Measurements from ENCODE around the gene HCRTR1.
"Not testable (repeated sequence)": the region's sequence is repeated elsewhere in the genome, so short reads cannot be mapped to it uniquely, and the experiment has no call there.

HCRTR1 gene

GRCh38 chr1:31581821-31582810 is 35.4 kb upstream of the HCRTR1 start:
- no peak for DNase-seq

DNA sequence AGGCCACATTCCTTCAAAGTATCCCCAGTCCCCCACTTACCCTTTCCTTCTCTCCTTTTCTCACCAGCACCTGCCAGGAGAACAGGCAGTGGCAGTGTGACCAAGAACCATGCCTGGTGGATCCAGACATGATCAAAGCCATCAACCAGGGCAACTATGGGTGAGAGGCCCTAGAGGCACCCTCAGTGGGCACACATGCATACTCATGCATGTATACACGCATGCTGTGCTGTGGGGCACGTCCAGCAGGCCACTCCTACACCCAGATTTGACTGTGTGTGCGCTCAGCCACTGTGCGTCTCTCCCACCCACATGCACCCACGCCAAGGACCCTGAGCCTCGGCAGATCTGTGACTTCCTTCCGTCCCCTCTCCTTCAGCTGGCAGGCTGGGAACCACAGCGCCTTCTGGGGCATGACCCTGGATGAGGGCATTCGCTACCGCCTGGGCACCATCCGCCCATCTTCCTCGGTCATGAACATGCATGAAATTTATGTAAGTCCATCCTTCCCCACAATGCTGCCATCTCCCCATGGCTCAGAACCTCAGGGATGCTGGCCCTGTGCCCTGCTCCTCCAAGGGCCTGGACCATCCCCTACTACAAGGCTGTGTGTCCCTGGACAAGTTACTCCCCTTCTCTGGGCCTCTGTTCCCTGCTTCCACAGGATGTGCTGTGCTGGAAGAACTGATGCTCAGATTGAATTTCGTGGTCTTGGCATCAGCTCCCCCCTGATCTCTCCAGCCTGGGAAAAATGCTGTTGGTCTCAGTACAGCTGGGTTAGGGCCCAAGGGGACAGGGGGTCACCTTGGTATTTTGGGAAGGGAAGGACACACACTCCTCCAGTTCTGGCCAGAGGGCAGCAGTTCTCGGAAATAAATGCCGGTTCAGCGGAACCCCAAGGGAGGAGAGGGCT is 34.2 kb upstream of the HCRTR1 start:
- no peak for DNase-seq

GRCh38 chr1:31583995-31584868 is 33.3 kb upstream of the HCRTR1 start:
- no peak for DNase-seq

GRCh38 chr1:31584869-31585735 is 32.4 kb upstream of the HCRTR1 start:
- no peak for DNase-seq

DNA sequence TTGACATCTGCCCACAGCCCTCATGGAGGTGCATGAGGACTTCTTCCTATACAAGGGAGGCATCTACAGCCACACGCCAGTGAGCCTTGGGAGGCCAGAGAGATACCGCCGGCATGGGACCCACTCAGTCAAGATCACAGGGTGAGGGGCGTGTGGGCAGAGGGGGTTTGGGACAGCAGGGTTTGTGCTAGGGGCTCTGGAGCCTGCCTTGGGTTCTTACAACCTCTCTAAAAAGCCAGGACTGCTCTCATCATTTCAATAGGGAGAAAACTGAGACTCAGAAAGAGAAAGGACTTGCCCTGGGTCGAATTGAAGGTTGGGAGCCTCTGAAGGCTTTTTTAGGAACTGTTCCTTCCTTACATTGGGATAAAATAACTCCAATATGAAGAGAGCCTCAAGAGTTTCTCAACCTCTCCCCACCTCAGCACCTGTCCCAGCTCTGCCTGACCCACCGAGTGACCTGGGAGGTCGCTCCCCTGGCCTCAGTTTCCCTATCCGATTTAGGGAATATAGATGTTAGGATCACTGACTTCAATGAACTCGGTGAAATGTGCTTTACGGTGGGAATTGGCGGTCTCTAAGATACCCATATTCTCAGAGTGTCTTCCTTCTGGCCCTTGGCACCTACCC is 31.6 kb upstream of the HCRTR1 start:
- no peak for DNase-seq

DNA sequence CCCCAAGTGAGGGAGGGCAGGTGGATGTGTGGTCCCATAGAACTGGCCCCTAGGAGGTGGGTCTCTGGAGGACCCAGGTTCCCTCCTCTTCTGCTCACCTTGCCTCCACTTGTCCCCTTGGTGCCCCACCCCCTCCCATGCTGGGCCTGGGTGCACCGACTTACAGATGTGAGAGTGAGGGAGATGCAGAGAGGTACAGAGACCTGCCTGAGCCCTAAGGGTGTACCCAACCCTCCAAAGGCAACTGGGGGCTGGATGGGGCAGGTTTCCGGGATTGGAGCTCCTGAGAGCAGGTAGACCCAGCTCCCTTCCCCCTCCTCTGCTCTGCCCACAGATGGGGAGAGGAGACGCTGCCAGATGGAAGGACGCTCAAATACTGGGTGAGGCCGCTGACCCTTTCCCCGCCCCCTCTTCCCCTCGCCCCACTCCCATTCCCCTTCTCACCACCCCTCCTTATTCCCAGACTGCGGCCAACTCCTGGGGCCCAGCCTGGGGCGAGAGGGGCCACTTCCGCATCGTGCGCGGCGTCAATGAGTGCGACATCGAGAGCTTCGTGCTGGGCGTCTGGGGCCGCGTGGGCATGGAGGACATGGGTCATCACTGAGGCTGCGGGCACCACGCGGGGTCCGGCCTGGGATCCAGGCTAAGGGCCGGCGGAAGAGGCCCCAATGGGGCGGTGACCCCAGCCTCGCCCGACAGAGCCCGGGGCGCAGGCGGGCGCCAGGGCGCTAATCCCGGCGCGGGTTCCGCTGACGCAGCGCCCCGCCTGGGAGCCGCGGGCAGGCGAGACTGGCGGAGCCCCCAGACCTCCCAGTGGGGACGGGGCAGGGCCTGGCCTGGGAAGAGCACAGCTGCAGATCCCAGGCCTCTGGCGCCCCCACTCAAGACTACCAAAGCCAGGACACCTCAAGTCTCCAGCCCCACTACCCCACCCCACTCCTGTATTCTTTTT is 30.8 kb upstream of the HCRTR1 start:
- DNase-seq: no peak

- not testable (repeated sequence) for DNase-seq
Observed at GRCh38 chr1:31587328-31587699, 30.2 kb upstream of the HCRTR1 start.

- DNase-seq: no peak
Observed at GRCh38 chr1:31587720-31588423, 29.6 kb upstream of the HCRTR1 start.

DNA sequence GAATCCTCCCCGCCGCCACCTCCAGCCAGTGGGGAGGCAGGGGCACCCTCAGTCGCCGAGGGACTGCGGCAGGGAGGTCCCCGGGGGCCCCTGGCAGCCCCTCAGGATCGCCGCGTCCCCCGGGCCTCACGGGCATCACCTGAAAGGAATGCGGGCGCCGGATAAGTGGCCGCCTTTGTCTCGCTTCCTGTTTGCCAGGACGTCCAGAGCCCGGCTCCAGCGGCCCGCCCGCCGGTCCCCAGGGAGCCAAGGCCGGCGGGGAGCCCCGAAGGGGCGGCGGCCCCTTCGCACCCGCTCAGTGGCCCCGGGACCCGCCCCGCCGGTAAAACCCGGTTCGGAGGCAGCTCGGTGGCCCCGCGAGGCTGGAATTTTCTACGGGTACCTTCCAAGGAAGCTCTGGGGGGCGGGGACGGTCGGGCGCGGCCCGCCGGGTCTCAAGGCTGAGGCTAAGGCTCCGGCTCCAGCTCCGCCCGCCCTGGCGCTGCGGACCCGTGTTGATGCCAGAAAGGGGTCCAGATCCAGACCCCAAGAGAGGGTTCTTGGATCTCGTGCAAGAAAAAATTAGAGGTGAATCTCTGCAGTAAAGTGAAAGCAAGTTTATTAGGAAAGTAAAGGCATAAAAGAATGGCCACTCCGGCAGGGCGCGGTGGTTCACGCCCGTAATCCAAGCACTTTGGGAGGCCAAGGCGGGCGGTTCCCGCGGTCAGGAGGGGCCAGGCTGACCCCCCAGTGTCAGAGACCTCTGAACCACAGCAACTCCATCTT is 28.6 kb upstream of the HCRTR1 start:
- DNase-seq: no peak

GRCh38 chr1:31591425-31592093 is 25.9 kb upstream of the HCRTR1 start:
- no peak for DNase-seq

DNA sequence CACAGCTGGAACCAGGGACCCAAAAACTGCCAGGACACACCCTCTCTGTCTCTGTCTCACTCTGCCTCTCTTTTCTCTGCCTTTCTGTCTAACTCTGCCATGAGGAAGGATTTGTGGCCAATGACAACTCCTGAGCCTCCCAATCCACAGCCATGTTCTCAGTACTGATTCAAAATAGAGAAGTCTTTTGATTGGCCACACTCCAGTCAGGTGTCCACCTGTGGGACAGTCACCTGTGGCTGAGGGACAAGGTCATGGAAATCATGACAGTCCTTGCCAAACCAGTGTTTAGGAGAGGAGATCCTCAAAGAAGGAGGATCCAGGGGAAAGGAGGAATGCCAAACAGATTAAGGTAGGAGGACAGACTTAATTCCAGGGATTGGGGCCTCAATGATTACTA is 25.4 kb upstream of the HCRTR1 start:
- no peak for DNase-seq

GRCh38 chr1:31593136-31593665 is 24.3 kb upstream of the HCRTR1 start:
- no peak for DNase-seq

DNA sequence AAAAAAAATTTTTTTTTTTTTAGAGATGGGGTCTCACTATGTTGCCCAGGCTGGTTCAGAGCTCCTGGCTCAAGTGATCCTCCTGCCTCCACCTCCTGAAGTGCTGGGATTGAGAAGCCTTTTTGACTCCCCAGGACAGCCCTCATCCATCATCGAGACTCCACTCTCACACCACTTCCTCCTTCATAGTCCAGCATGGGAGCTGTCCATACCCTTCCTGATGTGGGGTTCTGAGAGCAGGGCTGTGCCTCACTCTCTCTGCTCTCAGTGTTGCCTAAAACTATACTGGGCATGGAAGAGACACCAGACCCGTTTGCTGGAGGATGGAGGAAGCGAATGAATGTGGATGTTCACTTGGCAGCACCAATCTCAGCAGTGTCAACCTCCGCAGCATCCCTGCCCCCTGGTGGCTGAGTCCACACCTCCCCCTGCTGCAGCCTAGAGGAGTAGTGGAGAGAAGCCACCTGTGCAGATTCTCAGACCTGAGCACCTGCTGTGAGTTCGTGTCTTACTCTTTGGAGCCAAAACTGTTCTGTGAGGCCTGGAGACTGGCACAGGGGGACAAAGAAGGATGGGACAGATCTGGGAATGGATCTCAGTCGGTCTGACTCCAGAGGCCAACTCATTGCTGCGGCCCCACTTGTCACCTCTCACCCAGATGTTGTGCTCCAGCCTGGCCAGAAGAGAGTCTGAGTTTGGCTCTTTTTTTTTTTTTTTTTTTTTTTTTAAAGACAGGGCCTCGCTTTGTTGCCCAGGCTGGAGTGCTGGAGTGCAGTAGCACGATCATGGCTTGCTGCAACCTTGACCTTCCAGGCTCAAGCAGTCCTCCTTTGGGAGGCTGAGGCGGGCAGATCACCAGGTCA is 23.5 kb upstream of the HCRTR1 start:
- peak in 1 of 2 donors; percentile 9 for DNase-seq

- no peak for DNase-seq
Observed at GRCh38 chr1:31595836-31596736, 21.4 kb upstream of the HCRTR1 start.

DNA sequence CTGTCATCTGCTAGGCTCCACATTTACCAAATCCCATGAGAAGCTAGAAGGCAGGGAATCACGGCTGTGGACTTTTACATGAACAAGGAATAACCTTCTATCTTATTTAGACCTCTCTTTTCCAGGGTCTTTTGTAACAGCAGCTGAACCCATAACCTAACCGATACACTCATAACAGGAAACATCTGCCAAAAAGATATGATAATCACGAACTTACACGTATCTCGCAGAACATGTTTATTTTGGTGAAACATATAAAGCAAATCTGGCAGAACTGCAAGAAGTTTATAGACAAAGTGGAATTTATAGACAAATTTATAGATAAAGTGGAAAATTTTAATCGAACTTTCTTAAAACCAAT is 20.8 kb upstream of the HCRTR1 start:
- DNase-seq: no peak

All from hippocampal formation (tissue), 2 donors.